HG02642 (cell line): ENCODE measurements around the gene PGBD5.

Experiments used
- ATAC-seq: cut with Tn5 transposase; IDR thresholded peaks from one replicate; pipeline ENCODE4 v1.9.1; 2021; ENCODE audit warnings: mild to moderate bottlenecking; ENCODE audit not compliant: unreplicated experiment, poor library complexity

The PGBD5 gene

DNA sequence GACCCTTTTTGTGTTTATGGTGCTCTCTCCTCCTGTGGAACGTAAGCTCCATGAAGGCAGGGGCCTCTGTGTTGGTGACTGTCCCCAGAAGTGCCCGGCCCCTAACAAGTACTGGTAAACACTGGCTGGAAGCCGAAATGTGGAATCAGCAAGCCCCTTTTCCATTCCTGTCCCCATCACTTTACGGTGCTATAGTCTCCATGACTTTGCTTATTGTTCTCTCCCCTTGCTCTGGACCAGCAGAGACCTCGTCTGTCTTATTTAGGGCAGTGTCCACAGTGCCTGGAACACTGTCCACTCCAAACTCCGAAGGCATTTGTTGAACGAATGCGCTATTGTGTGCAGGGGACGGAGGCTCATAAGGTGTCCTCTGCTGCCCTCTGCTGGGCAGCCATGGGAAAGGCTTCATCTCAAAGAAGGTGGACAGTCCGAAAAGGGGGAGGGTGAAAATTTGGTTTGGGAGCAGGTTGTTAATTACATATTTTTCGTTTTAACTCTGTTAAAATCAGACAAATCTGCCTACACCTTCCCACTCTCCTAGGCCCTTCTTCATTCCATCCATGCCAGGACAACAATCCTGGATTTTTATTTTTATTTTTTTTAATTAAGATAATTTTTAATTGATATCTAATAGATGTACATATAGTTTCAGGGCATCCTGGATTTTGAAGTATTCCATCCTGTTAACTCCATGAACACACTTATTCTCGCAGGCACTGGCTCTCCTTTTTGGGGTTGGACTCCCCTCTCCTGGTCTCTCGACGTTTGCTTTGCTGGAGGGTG, 115.6 kb downstream of the PGBD5 start:
- ATAC-seq, result no peak

DNA sequence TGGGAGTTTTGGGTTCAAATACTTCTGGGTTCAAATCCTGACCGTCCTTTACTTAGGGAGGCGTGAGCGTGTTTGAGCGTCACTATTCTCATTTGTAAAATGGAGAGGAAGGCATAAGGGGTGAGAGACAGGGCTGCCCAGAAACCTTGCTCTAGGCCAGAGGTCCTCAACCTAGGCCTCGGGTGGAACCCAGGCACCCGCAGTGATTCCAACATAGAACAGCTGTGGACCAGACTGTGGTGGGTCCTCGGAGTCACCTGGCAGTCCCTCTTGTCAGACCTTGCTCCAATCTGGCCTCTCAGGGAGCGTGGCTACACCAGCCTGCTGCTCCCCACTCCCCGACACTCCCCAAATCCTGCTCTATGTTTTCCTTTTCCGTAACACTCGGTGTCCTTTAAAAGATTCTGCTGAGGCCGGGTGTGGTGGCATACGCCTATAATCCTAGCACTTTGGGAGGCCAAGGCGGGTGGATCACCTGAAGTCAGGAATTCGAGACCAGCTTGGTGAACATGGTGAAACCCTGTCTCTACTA, 116.4 kb downstream of the PGBD5 start:
- ATAC-seq, result no peak

DNA sequence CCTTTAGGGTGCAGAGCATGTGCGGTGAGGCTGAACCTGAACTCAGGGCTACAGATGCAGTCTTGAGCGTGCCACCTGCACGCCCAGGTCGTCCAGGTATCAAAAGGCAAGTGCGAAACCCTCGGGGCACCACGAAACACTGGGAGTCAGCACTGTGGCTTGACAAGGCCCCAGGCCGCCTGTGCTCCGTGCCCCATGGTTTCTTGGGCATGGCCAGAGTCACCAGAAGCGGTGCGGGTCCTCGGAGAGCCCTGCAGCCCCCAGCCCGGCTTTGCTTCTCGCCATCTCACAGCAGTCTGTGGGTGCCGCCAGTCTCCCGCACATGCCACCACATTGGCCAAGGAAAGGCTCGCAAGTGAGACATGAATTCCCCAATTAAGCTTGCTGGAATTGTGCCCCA, 117.3 kb downstream of the PGBD5 start:
- ATAC-seq, result no peak

DNA sequence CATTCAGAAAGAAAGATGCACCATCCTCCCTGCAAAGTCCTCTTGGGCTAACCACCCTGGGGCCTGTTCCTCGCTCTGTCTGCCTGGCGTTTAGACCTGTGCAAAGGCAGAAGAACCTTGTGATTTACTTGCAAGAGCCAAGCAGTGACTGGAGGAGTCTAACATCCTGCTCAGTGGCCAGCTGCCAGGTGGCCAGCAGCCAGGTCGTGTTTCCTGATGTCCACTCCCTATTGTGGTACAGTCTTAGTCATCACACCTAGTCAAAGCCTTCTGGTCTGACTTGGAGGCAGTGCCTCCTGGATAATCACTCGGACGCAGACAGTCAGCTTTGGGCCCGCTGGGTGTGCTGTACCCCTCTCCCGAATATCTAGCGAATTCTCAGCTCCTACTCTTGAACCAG, 118.1 kb downstream of the PGBD5 start:
- ATAC-seq, result no peak

DNA sequence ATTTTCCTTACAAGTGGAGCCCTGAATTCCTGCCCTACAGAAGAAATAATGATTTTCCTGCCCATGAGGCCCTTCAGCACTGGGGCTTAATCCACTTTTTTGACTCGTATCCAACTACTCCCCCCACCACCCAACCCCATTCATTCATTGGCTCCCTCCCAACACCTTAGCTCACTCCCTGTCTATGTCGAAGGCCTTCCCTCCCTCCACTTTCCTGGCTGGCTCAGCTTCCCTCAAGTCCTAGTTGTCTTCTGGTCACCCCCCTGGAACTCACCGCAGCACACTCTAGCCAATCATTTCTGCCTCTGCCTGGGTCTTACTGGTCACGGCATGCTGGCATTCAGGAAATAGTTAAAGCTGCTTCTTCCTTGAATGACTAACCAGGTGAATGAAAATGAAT, 118.9 kb downstream of the PGBD5 start:
- ATAC-seq, result no peak

DNA sequence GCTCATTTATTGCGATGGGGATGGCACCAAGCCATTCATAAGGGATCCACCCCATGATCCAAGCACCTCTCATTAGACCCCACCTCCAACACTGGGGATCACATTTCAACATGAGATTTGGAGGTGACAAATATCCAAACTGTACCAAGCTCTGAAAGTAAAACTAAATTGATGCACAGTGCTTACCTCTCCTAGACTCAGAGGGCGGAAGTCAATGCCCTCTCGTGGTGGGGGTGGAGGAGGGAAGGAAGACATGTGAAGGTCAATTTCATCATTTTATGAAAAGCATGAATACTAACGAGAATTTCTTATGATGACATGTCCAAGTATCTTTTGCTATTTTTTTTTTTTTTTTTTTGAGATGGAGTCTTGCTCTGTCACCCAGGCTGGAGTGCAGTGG, 120.0 kb downstream of the PGBD5 start:
- peak; percentile 69 for ATAC-seq

DNA sequence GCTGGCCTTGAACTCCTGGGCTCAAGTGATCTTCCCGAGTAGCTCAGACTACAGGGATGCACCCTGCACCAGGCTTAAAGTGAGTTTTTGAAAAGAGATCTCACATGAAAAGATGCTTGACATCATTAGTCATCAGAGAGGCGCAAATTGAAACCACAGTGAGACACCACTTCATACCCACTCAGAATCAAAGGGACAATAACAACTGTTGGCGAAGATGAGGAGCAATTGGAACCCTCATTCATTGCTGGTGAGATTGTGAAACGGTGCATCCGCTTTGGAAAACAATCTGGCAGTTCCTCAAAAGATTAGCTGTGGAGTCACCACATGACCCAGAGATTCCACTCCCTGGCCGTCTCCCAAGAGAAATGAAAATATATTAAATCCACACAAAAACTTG, 122.3 kb downstream of the PGBD5 start:
- no peak for ATAC-seq

DNA sequence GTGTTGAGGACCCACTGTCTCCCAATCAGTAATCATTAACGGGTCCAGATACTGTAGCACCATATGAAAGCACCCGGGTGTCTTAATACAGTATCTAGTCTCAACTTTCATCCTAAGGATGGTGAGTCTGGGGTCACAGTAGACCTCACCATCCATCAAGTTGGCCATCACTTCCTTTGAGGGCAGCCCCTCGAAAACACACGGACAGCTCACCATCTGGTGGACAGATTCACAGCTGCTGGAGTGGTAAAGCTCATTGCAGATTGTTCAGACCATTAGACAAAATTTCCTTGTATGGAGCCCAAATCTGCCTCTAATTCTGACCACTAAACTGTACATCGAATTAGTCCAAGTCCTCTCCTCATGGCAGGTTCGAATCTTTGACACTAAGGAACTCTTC, 123.1 kb downstream of the PGBD5 start:
- ATAC-seq, result no peak

DNA sequence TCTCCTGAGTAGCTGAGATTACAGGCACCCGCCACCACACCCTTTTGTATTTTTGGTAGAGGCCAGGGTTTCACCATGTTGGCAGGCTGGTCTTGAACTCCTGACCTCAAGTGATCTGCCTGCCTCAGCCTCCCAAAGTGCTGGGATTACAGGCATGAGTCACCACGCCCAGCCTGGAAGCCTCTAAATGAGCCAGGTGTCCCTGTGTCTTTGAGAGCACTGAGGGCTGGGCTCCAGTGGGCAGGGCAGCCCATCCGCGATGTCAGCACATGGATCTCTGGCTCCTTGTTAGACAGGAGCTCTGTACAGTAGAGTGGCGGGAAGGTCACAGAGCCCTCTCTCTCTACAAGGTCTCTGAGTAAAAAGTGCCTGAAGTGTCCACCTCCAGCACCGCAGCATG, 124.3 kb downstream of the PGBD5 start:
- ATAC-seq, result no peak

DNA sequence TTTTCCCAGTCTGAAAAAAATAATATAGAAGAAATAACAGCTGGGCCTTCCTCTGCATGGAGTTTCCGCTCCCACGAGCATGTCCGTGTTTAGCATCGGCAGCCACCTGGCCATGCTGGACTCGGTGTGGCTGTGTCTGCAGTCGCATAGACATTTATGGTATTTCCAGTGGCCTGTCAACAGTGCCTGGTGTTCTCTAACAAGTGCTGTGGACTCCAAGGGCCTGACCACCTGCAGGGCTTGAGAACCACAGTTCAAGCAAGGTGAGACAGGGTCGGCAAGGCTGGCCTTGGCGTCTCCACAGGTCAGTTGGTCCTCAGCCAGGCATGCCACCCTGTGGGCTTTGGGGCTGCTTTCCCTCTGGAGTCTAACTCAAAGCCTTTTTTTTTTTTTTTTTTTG, 124.8 kb downstream of the PGBD5 start:
- ATAC-seq, result no peak

DNA sequence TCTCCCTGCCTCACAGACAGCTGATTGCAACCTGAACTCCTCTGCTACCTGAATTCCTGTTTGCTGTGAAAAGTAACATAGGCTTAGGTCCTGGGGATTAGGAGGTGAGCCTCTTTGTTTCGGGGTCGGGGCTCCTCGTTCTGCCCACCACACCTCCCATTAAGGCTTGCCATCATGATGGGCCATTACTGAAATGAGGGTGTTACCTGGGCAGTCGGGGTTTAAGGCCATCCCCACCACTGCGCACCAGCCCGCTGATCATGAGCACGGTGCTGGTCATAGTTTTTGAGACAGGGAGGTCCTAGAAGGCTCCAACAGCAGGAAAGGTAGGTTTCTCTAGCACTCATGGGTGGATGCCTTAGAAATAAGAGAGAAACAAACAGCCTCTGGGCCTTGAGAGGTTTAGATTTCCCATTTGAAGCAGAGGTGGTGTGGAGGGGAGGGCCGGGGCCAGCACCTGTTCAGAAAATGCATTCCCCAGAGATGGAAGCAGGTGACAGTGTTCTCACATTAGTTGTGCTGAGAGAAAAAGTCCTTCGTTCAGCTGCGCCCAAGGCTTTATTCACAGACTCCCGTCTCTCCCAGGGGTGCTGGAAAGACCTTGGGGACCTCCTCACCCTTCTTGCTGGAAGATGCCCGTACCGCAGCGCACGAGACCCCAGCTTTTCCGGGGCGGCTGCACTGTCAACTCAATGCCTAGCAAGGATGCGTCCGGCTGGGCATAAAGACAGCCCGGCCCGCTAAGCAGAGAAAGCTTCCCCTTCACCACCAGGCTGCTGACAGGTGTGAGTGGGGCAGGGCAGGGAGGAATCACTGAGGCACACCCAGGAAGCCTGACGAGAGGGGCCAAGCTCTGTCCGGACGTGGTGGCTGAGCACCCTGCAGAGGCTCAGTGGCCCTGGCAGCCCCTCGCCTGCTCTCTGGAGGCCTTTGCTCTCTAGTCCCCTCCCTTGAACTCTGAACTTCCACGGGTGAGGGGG, 125.5 kb downstream of the PGBD5 start:
- no peak for ATAC-seq

DNA sequence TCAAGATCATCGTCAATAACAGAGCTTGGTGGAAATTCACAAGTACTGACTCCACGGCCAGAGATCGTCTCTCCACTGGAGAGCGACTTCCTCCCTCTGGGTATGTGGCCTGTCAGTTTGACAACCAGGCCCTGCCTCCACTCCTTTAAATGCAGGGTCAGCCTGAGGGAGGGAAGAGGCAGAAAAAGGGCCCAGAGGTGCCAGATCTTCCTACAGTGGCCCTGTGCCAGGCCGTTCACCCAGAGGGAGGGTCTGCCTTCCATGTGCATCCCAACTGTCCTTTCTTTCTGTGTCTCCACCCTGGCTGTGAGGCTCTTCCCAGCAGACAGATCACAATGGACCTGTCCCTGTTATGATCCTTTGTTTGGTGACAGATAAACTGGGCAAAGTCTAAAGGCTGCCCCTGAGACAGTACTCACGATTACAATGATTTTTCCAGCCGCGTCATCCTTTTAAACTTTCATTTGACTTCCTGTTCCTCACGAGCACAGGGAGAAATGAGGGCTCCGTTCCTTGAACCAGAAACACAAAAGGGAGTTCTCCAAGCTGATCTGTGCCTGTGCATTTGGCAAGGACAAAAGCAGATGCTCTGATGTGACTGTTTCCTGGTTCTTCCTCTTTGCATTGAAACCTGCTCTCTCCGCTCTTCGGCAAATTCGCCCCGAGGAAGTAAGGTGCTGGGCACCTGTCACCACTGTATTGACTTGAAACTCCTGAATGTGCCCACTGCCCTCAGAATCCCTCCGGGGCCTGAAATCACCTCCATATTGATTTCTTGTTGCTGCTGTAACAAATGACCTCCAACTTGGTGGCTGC, 126.7 kb downstream of the PGBD5 start:
- no peak for ATAC-seq

DNA sequence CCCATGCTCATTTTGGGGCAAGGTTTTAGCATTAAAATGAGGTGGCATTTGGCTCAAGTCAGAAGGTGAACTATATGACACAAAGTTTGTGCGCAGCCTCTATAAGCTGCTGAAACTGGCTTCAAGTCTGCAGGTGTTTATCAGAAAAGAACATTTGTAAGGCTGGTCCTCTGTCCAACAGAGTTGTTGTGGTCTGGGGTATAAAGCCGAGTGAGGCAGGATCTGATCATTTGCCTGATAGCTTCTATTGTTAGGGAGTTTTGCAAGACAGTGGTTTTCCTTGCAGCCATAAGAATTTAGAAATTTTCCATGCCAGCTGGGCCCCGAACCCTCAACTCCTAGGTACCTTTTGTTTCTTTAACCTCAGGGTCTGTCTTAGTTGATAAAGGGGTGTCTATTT, 130.8 kb downstream of the PGBD5 start:
- no peak for ATAC-seq

DNA sequence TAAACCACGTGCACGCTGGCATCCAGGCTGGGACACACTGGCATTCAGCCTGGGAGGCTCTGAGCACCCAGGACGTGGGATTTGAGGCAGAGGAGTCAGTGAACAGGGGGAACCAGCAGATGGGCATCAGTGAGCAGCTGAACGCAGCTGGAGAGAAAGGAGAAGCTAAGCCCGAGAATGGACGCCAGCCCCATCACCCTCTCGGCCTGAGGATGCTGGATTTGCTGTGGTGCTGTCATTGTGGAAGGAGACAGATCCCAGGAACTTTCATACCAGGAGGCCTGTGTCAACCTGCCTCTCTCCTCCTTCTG, 132.8 kb downstream of the PGBD5 start:
- no peak for ATAC-seq

DNA sequence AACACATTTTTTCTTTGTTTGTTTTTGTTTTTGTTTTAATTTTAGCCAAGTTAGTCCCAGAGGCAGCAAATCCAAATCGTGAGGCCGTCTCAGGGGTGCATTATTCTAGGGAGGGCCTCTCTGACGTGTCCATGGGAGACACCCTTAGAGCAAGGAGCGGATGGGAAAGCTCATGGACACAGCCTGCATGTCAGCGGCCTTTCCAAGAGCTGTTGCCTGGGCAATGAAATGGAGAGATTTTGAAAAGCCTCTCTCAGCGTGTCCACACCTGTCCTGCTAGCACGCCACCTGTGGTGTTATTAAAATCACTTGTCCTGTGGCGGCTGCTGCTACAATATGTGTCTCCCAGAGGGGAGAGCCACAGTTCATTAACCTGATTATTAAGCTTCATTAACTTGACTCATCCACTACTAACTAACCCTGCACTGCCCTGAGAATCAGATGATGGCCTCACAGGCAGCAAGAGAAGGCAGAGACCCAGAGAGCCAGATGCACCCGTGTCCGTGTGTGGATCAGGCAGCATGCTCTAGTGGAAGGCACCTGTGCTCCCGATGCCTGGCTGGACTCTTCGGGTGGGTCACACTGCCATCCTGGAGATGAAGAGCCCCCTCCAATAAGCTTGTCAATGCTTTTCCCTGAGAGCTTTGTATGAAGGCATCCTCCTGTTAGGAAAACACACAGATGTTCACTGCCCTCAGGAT, 133.3 kb downstream of the PGBD5 start:
- no peak for ATAC-seq

DNA sequence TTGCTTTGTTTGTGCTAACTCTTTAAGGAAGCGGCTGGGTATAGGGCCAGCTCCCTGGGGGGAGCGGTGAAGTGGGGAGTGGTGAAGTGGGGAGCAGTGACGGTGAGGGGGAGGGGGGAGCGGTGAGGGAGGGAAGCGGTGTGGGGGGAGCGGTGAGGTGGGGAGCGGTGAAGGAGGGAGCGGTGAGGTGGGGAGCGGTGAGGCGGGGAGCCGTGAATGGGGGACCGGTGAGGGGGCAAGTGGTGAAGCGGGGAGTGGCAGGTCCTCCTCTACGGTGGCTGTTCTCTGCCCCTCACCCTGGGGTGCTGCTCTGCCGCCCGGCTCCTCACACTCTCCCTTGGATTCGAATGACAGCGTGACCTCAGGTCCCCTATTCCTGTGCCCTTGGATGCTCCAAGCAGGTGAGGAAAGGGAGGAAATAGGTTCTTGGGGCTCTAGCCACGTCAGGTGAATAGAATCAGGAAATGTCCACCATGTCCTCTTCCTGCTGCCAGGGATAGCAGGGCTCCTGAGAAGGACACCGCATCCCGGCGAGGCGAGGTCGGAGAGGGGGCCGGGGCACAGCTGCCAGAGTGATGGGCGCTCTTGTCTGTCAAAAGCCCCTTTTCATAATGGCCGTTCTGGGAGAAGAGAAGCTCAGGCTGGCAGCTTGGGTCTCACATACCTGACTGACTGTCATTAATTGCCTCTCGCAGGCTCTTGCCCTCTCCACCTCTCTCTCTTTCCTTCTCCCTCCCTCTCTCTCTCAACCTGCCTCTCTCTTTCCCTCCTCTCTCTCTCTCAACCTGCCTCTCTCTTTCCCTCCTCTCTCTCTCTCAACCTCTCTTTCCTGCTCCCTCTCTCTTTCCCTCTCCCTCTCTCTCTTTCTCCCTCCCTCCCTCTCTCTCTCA, 134.2 kb downstream of the PGBD5 start:
- no peak for ATAC-seq

DNA sequence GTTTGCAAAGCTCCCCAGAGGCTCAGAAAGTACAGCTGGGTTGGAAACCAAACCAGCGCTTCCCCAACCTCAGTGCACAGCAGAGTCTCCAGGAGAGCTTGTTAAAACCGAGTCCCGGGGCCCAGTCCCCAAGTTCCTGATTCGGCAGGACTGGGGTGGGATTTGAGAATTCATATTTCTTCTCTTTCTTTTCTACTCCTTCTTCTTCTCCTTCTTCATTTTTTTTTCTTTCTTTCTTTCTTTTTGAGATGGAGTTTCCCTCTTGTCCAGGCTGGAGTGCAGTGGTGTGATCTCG, 136.8 kb downstream of the PGBD5 start:
- no peak for ATAC-seq

DNA sequence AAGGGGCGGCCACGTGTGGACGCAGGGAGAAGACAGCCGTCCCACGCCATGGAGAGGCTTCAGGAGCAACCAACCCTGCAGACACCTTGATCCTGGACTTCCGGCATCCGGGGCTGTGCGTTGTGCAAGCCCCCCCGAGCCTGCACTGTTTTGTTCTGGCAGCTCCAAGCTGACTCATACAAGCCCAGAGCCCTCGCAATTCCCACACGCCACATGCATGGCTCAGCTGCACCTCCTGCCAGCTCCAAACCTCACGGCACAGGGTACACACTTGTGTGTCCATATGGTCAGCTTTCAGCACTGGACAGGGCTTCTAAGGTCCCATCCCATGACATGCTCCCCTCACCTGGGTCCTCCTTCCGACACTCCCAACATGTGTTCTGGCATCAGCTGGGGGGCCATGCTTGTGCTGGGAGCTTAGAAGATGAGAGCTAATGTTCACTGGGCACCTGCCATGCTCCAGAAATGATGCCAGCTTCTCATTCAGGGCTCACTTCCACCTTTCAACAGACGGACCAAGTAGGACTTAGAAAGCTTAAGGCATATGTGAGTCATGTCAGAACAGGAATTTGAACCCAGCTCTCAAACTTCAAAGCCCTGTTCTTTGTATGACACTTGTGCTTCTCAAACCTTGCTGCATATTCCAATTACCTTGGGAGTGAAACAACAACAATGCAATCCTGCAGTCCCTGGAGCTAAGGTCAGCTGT, 137.3 kb downstream of the PGBD5 start:
- no peak for ATAC-seq
